ENCODE data around the gene NECTIN1.

Gene NECTIN1

DNA sequence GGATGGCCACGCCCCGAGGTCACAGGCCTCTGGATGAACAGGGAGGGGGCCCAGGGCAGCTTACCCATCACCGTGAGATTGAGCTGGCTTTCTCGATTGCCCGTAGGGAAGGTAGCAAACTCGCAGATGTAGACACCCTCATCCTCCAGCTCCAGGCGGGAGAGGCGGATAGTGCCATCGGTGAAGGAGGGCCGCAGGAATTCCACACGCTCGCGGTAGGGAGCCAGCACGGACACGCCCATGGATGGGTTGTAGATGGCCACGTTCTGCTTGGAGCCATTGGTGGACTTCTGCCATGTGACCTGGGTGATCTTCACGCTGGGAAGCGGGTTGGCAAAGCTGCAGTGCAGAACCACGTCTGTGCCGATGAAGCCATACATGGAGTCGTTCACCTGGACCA, 50.6 kb downstream of the NECTIN1 start:
- no peak for TF ChIP-seq Cebpa-rat (IDR thresholded peaks at IDR 0.05)
- H3K4me1 ChIP-seq, result peaks cover 77% of the 10 kb centered on the region
- no peaks in the 10 kb centered on the region for H3K27me3 ChIP-seq
- H3K27ac ChIP-seq, result no peak overlapping the region
- H3K4me3 ChIP-seq, result 0 out of 2 replicates have a peak overlapping the region, but pooled peaks have one; percentile 22
- H3K9ac ChIP-seq, result no peak overlapping the region
- H4K20me1 ChIP-seq, result peaks cover 17% of the 10 kb centered on the region; the same call in 1 of the 2 replicates
- peaks cover 35% of the 10 kb centered on the region for H3K36me3 ChIP-seq
- no peak overlapping the region for H3K4me2 ChIP-seq
- peaks cover 19% of the 10 kb centered on the region for H3K9me3 ChIP-seq

- H3K9ac ChIP-seq, result no peak overlapping the region
- no peak overlapping the region for H3K27ac ChIP-seq
- no peak overlapping the region for H3K4me2 ChIP-seq
- TF ChIP-seq Cebpa-rat (IDR thresholded peaks at IDR 0.05), result no peak
- peaks cover 19% of the 10 kb centered on the region for H3K9me3 ChIP-seq
- H4K20me1 ChIP-seq, result peaks cover 12% of the 10 kb centered on the region; the same call in 1 of the 2 replicates
- no peaks in the 10 kb centered on the region for H3K27me3 ChIP-seq
- peaks cover 77% of the 10 kb centered on the region for H3K4me1 ChIP-seq
- peaks cover 35% of the 10 kb centered on the region for H3K36me3 ChIP-seq
- peak overlapping the region; percentile 22; the same call in 1 of the 2 replicates for H3K4me3 ChIP-seq
Observed at GRCh38 chr11:119677840-119678239, 51.2 kb downstream of the NECTIN1 start.

DNA sequence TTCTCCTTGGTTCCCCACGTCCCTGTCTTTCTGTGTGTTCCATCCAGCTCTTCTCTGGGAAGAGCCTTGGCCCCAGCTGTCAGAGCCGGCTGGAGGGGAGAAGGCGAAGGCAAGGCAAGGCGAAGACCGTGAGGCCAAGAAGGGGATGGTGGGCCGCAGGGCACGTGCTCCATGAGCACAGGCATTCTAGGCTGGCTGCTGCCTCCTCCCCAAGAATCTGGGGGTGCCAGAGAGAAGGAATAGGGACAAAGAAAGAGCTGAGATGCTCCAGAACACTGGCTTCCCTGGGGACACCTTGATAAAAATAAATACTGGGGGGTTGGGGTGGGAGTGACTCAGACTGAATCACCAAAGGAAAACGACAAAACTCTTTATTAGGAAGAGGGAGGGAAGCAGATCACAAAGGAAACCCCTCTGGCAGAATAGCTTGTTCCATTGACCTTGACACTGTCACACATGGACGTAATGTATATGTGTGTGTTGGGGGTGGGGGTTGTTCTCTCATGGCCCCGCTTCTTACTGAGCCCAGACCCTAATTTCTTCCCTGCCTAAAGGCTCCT, 52.5 kb downstream of the NECTIN1 start:
- H3K27ac ChIP-seq, result peak overlapping the region; percentile 69
- H3K27me3 ChIP-seq, result no peaks in the 10 kb centered on the region
- H3K4me3 ChIP-seq, result no peak overlapping the region
- peaks cover 19% of the 10 kb centered on the region for H3K9me3 ChIP-seq
- H3K36me3 ChIP-seq, result peaks cover 35% of the 10 kb centered on the region
- peaks cover 79% of the 10 kb centered on the region for H3K4me1 ChIP-seq
- no peak for TF ChIP-seq Cebpa-rat (IDR thresholded peaks at IDR 0.05)
- peak overlapping the region; percentile 85 for H3K4me2 ChIP-seq
- peaks cover 5% of the 10 kb centered on the region; the same call in 1 of the 2 replicates for H4K20me1 ChIP-seq
- peak overlapping the region; percentile 36 for H3K9ac ChIP-seq

DNA sequence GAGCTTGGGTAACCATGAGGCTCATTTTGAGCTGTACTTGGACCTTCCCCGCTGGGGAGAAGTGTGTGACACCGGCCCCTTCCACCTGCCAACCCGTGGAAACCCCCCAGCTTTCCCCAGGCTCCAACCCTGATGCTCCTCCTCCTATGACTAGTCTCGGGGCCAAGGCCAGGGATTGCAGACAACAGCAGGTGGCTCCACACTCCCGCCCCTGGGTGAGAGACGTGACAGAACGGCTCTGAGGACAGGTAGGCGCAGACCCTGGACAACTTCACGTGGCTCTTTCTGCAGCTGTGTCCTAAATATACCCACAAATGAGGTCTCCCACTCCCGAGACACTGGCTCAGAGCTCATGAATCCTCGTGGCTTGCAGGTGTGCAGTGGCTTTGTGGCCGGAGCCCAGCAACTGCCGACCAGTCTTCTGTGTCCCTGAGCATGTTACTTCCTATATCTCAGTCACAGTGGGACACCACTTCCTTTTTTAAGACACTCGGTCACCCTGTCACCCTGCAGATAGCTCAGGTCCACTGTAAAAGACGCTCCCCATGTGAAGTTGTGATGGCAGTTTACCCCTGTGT, 55.2 kb downstream of the NECTIN1 start:
- Histone ChIP-seq H3K27me3 (no peaks in the 10 kb centered on the region), H3K27ac (peak overlapping the region; percentile 84), H4K20me1 (no peaks in the 10 kb centered on the region), H3K9me3 (peaks cover 19% of the 10 kb centered on the region), H3K36me3 (peaks cover 35% of the 10 kb centered on the region), H3K4me3 (peak overlapping the region; percentile 25), H3K4me2 (peak overlapping the region; percentile 85), H3K9ac (peak overlapping the region; percentile 60; the same call in 1 of the 2 replicates), H3K4me1 (peaks cover 85% of the 10 kb centered on the region)
- no peak for TF ChIP-seq Cebpa-rat (IDR thresholded peaks at IDR 0.05)

- Histone ChIP-seq H3K4me3 (peak overlapping the region; percentile 25), H3K27ac (peak overlapping the region; percentile 84), H3K9me3 (peaks cover 14% of the 10 kb centered on the region), H4K20me1 (no peaks in the 10 kb centered on the region), H3K9ac (peak overlapping the region; percentile 60), H3K4me1 (peaks cover 85% of the 10 kb centered on the region), H3K27me3 (no peaks in the 10 kb centered on the region), H3K36me3 (peaks cover 32% of the 10 kb centered on the region), H3K4me2 (peak overlapping the region; percentile 85)
- TF ChIP-seq Cebpa-rat (IDR thresholded peaks at IDR 0.05), result no peak
Observed at GRCh38 chr11:119673052-119673758, 55.8 kb downstream of the NECTIN1 start.

DNA sequence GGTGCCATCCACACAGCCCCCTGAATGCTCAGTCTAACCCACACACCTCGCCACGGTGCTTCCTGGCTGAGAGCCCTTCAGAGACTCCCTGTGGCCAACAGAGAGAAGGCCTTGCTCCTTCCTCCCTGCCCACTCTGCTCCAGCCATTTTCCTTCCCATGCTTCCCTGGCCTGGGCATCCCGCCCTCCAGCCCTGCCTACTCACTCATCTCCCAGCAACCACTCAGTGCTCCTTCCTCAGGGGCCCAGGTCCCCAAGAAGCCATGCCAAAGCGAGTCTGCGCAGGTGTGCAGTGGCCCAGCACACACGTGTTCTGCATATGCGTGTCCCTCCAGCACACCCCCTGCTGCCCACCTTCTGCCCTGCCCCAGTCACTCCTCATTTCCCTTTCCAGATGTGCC, 56.4 kb downstream of the NECTIN1 start:
- H3K9me3 ChIP-seq, result peaks cover 8% of the 10 kb centered on the region
- peak overlapping the region; percentile 84 for H3K27ac ChIP-seq
- no peaks in the 10 kb centered on the region for H3K27me3 ChIP-seq
- TF ChIP-seq Cebpa-rat (IDR thresholded peaks at IDR 0.05), result no peak
- peak overlapping the region; percentile 60 for H3K9ac ChIP-seq
- peak overlapping the region; percentile 25; the same call in 1 of the 2 replicates for H3K4me3 ChIP-seq
- H4K20me1 ChIP-seq, result no peaks in the 10 kb centered on the region
- peak overlapping the region; percentile 85 for H3K4me2 ChIP-seq
- H3K36me3 ChIP-seq, result peaks cover 28% of the 10 kb centered on the region
- peaks cover 85% of the 10 kb centered on the region for H3K4me1 ChIP-seq

DNA sequence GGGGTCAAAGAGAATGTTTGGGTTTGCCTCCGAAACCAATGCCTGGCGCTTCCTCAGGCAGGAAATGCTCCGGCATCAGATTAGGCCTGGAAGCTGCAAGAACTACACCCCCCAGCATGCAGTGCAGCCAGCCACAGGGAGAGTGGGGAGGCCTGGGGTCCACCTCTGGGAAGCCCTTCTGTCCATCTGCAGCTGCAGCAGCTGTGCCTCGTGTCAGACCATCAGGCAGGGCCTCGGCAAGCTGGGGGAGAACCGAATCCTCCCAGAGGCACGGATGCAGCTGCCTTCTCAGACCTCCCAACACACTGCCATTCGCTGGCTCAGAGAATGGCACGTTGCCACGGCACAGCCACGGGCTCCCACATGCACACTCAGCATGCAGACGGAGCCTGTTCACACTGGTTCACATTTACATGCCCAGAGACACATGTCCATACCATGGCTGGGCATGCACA, 57.4 kb downstream of the NECTIN1 start:
- Histone ChIP-seq H3K27ac (peak overlapping the region; percentile 84), H3K4me1 (peaks cover 85% of the 10 kb centered on the region), H3K4me3 (no peak overlapping the region), H4K20me1 (peaks cover 6% of the 10 kb centered on the region), H3K4me2 (peak overlapping the region; percentile 85), H3K9me3 (no peaks in the 10 kb centered on the region), H3K27me3 (no peaks in the 10 kb centered on the region), H3K36me3 (peaks cover 18% of the 10 kb centered on the region), H3K9ac (peak overlapping the region; percentile 60)
- TF ChIP-seq Cebpa-rat (IDR thresholded peaks at IDR 0.05), result no peak

DNA sequence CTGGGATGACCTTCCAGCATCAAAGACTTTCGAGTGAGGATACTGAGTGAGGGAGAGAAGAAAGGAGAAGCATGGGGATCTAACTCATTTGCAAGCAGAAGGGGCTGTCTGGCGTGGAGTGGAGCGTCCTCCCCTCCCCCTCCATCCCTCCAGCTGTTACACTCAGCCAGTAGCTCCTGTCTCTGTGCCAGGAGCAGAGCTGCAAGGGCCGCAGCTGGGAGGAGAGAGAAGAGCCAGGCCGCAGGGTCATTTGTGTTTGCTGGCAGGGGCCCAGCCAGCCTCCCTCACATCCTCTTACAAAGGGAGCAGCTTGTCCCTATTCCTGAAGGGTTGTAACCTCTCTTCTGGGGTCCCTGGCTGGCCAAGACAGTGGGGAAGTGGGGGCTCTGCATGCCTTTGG, 57.9 kb downstream of the NECTIN1 start:
- no peak for TF ChIP-seq Cebpa-rat (IDR thresholded peaks at IDR 0.05)
- peak overlapping the region; percentile 84 for H3K27ac ChIP-seq
- peaks cover 81% of the 10 kb centered on the region for H3K4me1 ChIP-seq
- H3K4me2 ChIP-seq, result peak overlapping the region; percentile 85
- peaks cover 13% of the 10 kb centered on the region; the same call in 1 of the 2 replicates for H3K36me3 ChIP-seq
- H3K27me3 ChIP-seq, result no peaks in the 10 kb centered on the region
- peaks cover 7% of the 10 kb centered on the region for H4K20me1 ChIP-seq
- H3K4me3 ChIP-seq, result no peak overlapping the region
- H3K9me3 ChIP-seq, result no peaks in the 10 kb centered on the region
- peak overlapping the region; percentile 60; the same call in 1 of the 2 replicates for H3K9ac ChIP-seq

DNA sequence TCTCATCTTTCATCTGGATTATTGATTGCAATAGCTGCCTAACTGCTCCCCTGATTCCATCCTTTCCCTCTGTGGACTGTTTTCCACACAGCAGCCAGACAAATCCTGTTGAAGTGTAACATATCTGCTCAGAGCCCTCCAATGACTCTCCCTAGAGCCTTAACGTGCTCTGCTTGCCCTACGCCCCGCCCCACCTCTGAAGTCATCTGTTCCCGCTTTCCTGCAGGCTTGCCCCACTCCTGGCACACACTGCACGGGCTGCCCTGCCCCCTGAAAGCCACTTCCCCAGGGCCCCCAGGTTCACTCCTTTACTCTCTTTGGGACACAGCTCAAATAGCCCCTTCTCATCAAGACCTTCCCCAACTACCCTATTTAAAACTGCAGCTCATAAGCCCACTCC, 59.5 kb downstream of the NECTIN1 start:
- Histone ChIP-seq H3K36me3 (peaks cover 16% of the 10 kb centered on the region; the same call in 1 of the 2 replicates), H3K9ac (no peak overlapping the region), H3K4me1 (peaks cover 65% of the 10 kb centered on the region), H3K27me3 (no peaks in the 10 kb centered on the region), H3K9me3 (no peaks in the 10 kb centered on the region), H3K27ac (no peak overlapping the region), H3K4me3 (no peak overlapping the region), H3K4me2 (peak overlapping the region; percentile 41; the same call in 1 of the 2 replicates), H4K20me1 (peaks cover 7% of the 10 kb centered on the region)
- TF ChIP-seq Cebpa-rat (IDR thresholded peaks at IDR 0.05), result no peak

- Histone ChIP-seq H4K20me1 (peaks cover 7% of the 10 kb centered on the region), H3K9me3 (no peaks in the 10 kb centered on the region), H3K27ac (no peak overlapping the region), H3K4me3 (no peak overlapping the region), H3K27me3 (no peaks in the 10 kb centered on the region), H3K36me3 (peaks cover 24% of the 10 kb centered on the region; the same call in 1 of the 2 replicates), H3K4me2 (no peak overlapping the region), H3K9ac (no peak overlapping the region), H3K4me1 (peaks cover 64% of the 10 kb centered on the region)
- TF ChIP-seq Cebpa-rat (IDR thresholded peaks at IDR 0.05), result no peak
Observed at GRCh38 chr11:119668676-119669075, 60.3 kb downstream of the NECTIN1 start.

Measured in BLaER1 (cell line).